HG02763 (cell line): ENCODE results near the gene IARS1.

Experiments
- ATAC-seq: cut with Tn5 transposase; IDR thresholded peaks from one replicate; pipeline ENCODE4 v1.9.1; 2021; ENCODE audit warnings: mild to moderate bottlenecking, moderate library complexity; ENCODE audit not compliant: unreplicated experiment

The IARS1 gene

GRCh38 chr9:92293452-92294296 is at the start of gene IARS1:
IARS1 (minus strand) TSS chr9:92293697; CDS start chr9:92289419, 4,278 bp downstream.
- ATAC-seq: peak; percentile 98

GRCh38 chr9:92342825-92343488 is 49.5 kb upstream of the IARS1 start:
- ATAC-seq: no peak

GRCh38 chr9:92341578-92341977 is 48.1 kb upstream of the IARS1 start:
- no peak for ATAC-seq

GRCh38 chr9:92333282-92333634 is 39.8 kb upstream of the IARS1 start:
- ATAC-seq: no peak

GRCh38 chr9:92332577-92333281 is 39.2 kb upstream of the IARS1 start:
- no peak for ATAC-seq

- no peak for ATAC-seq
Observed at GRCh38 chr9:92328225-92328624, 34.7 kb upstream of the IARS1 start.

GRCh38 chr9:92327283-92327850 is 33.9 kb upstream of the IARS1 start:
- no peak for ATAC-seq

- peak; percentile 4 for ATAC-seq
Observed at GRCh38 chr9:92325991-92326500, 32.5 kb upstream of the IARS1 start.

- peak; percentile 93 for ATAC-seq
Observed at GRCh38 chr9:92325269-92325990, 31.9 kb upstream of the IARS1 start, which contains the start of the genes CENPP and NOL8. CENPP (plus strand) TSS chr9:92325953. NOL8 (minus strand) TSS chr9:92325350; CDS start chr9:92324161, 1,189 bp downstream.

GRCh38 chr9:92324889-92325268 is 31.4 kb upstream of the IARS1 start:
- ATAC-seq: no peak

- ATAC-seq: no peak
Observed at GRCh38 chr9:92324431-92324830, 30.9 kb upstream of the IARS1 start.

GRCh38 chr9:92315456-92315855 is 22.0 kb upstream of the IARS1 start:
- ATAC-seq: no peak

- no peak for ATAC-seq
Observed at GRCh38 chr9:92313624-92314012, 20.1 kb upstream of the IARS1 start.

- ATAC-seq: no peak
Observed at GRCh38 chr9:92312887-92313623, 19.6 kb upstream of the IARS1 start.

GRCh38 chr9:92310562-92310961 is 17.1 kb upstream of the IARS1 start:
- ATAC-seq: no peak

GRCh38 chr9:92308893-92309292 is 15.4 kb upstream of the IARS1 start:
- no peak for ATAC-seq

GRCh38 chr9:92300936-92301335 is 7.4 kb upstream of the IARS1 start:
- no peak for ATAC-seq

- ATAC-seq: no peak
Observed at GRCh38 chr9:92299116-92299515, 5.6 kb upstream of the IARS1 start.

- no peak for ATAC-seq
Observed at GRCh38 chr9:92298036-92298435, 4.5 kb upstream of the IARS1 start.

- ATAC-seq: no peak
Observed at GRCh38 chr9:92297611-92298010, 4.1 kb upstream of the IARS1 start.
